K562 (cell line): ENCODE results near the gene ACER1.

Experiments used
- FOXJ3 ChIP-seq: sonication (generic); formaldehyde crosslinking; IDR thresholded peaks from 2 replicates; pipeline ENCODE4 v1.4.0; 2020; ENCODE audit warnings: mild to moderate bottlenecking, missing genetic modification reagents
- POLR2A ChIP-seq: fragments of 450-650 bp; conservative IDR thresholded peaks from 2 replicates; pipeline ENCODE4 v1.6.1; 2016
- POLR2AphosphoS5 ChIP-seq: IDR thresholded peaks from 2 replicates; pipeline ENCODE4 v1.6.1; 2011; ENCODE audit warnings: mild to moderate bottlenecking, low read depth, low read length, moderate library complexity; ENCODE audit not compliant: control insufficient read depth, insufficient read depth
- TF ChIP-seq, protein P1 (sequence below), 3 experiments: IDR thresholded peaks in 2 of 3; conservative IDR thresholded peaks in 1 of 3; 2 replicates each; pipeline ENCODE4 v1.5.1; 2011 to 2012; ENCODE audit warnings: low read length in 3 of 3, mild to moderate bottlenecking in 3 of 3, control low read depth in 2 of 3, improper control_type of control experiment in 1 of 3, inconsistent platforms in 1 of 3, low read depth in 1 of 3, mixed read lengths in 1 of 3, moderate library complexity in 1 of 3; ENCODE audit not compliant: insufficient read depth in 2 of 3
- TF ChIP-seq, protein P2 (sequence below): sonication (generic); formaldehyde crosslinking; IDR thresholded peaks from 2 replicates; pipeline ENCODE4 v1.8.0; 2022; ENCODE audit warnings: mild to moderate bottlenecking, low read depth, missing genetic modification reagents
- TF ChIP-seq, protein P3 (sequence below): sonication (generic); formaldehyde crosslinking; IDR thresholded peaks from 2 replicates; pipeline ENCODE4 v1.8.0; 2022; ENCODE audit warnings: missing genetic modification reagents, mild to moderate bottlenecking, borderline replicate concordance
- TF ChIP-seq, protein P4 (sequence below): fragments of 250-450 bp; sonication (Bioruptor Pico); IDR thresholded peaks from 2 replicates; pipeline ENCODE4 v1.8.0; 2021; ENCODE audit warnings: borderline replicate concordance, mild to moderate bottlenecking, moderate library complexity; ENCODE audit not compliant: poor library complexity, severe bottlenecking
- TF ChIP-seq, protein P5 (sequence below): sonication (generic); formaldehyde crosslinking; IDR thresholded peaks from 2 replicates; pipeline ENCODE4 v1.8.0; 2022; ENCODE audit warnings: mild to moderate bottlenecking, missing genetic modification reagents
- TF ChIP-seq, protein P6 (sequence below), 2 experiments: fragments of 450-650 bp; IDR thresholded peaks; 2 replicates each; pipeline ENCODE4 v1.6.1; 2016

DNA sequence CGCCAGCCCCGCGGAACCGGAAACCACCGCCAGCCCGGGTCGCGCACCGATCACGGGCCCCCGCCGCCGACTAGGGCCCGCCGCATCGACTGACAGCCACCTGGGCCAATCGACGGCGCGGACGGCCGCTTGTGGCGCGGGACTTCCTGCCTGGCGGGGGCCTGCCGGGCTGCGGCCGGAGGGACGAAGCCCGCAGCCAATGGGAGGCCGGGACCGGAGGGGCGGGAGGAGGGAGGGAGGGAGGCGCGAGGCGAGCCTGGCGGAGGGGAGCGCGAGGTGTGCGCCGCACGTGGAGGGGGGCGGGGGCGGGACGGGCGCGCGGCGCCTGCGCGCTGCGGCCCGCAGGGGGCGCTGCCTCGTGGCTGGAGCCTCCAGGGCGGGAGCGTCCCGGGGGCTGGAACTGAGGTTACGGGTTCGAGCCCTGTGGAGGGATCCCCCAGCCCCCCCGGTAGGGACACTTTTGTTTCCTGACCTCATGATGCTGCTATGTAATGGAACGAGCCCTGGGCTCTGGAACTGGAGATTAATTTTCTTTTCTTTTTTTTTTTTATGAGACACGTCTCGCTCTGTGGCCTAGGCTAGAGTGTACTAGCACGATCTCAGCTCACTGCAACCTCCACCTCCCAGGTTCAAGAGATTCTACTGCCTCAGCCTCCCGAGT lies 53.4 kb downstream of the ACER1 start, which contains the start of gene MLLT1:
- TF ChIP-seq FOXJ3 (CRISPR knock-in tag) (no peak), POLR2AphosphoS5 (no peak), POLR2A (no peak)
- TF ChIP-seq, protein P1, sequence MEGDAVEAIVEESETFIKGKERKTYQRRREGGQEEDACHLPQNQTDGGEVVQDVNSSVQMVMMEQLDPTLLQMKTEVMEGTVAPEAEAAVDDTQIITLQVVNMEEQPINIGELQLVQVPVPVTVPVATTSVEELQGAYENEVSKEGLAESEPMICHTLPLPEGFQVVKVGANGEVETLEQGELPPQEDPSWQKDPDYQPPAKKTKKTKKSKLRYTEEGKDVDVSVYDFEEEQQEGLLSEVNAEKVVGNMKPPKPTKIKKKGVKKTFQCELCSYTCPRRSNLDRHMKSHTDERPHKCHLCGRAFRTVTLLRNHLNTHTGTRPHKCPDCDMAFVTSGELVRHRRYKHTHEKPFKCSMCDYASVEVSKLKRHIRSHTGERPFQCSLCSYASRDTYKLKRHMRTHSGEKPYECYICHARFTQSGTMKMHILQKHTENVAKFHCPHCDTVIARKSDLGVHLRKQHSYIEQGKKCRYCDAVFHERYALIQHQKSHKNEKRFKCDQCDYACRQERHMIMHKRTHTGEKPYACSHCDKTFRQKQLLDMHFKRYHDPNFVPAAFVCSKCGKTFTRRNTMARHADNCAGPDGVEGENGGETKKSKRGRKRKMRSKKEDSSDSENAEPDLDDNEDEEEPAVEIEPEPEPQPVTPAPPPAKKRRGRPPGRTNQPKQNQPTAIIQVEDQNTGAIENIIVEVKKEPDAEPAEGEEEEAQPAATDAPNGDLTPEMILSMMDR (IDR thresholded peaks at IDR 0.05 in 2 of 3, conservative IDR thresholded peaks at IDR 0.05 in 1 of 3; ENCODE audit: insufficient read depth in 2 of 3, low read depth in 1 of 3, low read length in 3 of 3) = peak; percentile 45 to 78 (median 64); a peak in 5 of 6 replicates
- TF ChIP-seq, protein P2, sequence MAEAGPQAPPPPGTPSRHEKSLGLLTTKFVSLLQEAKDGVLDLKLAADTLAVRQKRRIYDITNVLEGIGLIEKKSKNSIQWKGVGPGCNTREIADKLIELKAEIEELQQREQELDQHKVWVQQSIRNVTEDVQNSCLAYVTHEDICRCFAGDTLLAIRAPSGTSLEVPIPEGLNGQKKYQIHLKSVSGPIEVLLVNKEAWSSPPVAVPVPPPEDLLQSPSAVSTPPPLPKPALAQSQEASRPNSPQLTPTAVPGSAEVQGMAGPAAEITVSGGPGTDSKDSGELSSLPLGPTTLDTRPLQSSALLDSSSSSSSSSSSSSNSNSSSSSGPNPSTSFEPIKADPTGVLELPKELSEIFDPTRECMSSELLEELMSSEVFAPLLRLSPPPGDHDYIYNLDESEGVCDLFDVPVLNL (CRISPR knock-in tag) = no peak
- TF ChIP-seq, protein P3, sequence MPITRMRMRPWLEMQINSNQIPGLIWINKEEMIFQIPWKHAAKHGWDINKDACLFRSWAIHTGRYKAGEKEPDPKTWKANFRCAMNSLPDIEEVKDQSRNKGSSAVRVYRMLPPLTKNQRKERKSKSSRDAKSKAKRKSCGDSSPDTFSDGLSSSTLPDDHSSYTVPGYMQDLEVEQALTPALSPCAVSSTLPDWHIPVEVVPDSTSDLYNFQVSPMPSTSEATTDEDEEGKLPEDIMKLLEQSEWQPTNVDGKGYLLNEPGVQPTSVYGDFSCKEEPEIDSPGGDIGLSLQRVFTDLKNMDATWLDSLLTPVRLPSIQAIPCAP (CRISPR knock-in tag) = no peak
- TF ChIP-seq, protein P4, sequence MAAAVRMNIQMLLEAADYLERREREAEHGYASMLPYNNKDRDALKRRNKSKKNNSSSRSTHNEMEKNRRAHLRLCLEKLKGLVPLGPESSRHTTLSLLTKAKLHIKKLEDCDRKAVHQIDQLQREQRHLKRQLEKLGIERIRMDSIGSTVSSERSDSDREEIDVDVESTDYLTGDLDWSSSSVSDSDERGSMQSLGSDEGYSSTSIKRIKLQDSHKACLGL (CRISPR knock-in tag) = no peak
- TF ChIP-seq, protein P5, sequence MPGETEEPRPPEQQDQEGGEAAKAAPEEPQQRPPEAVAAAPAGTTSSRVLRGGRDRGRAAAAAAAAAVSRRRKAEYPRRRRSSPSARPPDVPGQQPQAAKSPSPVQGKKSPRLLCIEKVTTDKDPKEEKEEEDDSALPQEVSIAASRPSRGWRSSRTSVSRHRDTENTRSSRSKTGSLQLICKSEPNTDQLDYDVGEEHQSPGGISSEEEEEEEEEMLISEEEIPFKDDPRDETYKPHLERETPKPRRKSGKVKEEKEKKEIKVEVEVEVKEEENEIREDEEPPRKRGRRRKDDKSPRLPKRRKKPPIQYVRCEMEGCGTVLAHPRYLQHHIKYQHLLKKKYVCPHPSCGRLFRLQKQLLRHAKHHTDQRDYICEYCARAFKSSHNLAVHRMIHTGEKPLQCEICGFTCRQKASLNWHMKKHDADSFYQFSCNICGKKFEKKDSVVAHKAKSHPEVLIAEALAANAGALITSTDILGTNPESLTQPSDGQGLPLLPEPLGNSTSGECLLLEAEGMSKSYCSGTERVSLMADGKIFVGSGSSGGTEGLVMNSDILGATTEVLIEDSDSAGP (CRISPR knock-in tag) = no peak
- TF ChIP-seq, protein P6, sequence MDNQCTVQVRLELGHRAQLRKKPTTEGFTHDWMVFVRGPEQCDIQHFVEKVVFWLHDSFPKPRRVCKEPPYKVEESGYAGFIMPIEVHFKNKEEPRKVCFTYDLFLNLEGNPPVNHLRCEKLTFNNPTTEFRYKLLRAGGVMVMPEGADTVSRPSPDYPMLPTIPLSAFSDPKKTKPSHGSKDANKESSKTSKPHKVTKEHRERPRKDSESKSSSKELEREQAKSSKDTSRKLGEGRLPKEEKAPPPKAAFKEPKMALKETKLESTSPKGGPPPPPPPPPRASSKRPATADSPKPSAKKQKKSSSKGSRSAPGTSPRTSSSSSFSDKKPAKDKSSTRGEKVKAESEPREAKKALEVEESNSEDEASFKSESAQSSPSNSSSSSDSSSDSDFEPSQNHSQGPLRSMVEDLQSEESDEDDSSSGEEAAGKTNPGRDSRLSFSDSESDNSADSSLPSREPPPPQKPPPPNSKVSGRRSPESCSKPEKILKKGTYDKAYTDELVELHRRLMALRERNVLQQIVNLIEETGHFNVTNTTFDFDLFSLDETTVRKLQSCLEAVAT (IDR thresholded peaks at IDR 0.05) = 0 out of 4 replicates have a peak, but pooled peaks of 1 of the 2 experiments have one; percentile 45
